HG03097 (cell line): ENCODE measurements around the gene ZNF100.
"Not testable (repeated sequence)": the region's sequence is repeated elsewhere in the genome, so short reads cannot be mapped to it uniquely, and the experiment has no call there.

ENCODE experiments used
- ATAC-seq: cut with Tn5 transposase; IDR thresholded peaks from one replicate; pipeline ENCODE4 v1.9.1; 2021; ENCODE audit not compliant: unreplicated experiment, low FRiP score

ZNF100 gene

DNA sequence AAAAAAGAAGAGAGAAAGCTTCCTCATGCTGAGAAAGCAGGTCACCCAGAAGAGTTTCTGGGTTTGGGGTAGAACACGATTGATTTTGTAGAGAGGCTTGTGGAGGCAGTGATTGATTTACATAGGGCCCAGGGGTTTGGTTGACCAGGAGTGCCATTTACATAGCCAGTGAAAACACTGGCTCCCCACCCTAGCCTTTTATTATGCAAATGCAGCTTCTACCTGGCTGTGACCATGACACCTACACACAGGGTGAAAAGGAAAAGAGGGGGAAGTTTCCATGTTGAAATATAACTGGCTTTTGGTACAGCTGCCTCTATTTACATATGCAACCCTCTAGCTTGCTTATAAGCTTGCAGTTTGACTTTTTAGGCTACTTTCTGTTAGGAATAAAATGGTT lies 62.0 kb downstream of the ZNF100 start:
- ATAC-seq: no peak

DNA sequence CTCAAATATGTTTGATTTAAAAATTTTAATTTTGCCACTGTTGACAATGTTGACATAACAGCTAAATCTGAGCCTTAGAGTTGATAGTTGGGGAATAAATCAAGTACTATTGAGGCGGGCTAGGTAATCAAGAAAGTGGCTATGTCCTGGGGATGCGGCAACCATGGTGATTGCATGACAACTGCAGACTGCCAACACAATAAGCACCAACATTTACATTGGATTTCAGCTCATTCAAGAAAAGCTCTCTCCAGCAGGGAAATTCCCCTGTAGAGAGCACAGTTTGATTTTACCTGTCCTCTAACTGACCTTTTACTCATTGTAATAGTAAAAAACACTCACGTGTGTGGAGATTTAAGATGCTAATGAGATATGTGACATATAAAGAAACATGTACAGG lies 63.1 kb downstream of the ZNF100 start:
- ATAC-seq: no peak

DNA sequence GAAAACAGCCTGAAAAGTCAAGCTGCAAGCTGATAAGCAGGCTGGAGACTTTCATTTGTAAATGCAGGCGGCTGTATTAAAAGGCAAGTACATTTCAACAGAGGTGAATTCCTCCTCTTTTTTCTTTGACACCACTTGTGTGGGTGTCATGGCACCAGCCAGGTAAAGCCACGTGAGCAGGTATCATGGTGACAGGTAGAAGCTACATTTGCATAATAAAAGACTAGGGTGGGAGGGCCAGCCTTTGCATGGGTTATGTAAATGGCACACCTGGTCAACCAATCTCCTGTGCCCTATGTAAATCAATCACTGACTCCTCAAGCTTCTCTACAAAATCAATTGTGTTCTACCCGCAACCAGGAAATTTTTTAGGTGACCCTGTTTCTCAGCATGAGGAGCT lies 68.2 kb downstream of the ZNF100 start:
- no peak for ATAC-seq

DNA sequence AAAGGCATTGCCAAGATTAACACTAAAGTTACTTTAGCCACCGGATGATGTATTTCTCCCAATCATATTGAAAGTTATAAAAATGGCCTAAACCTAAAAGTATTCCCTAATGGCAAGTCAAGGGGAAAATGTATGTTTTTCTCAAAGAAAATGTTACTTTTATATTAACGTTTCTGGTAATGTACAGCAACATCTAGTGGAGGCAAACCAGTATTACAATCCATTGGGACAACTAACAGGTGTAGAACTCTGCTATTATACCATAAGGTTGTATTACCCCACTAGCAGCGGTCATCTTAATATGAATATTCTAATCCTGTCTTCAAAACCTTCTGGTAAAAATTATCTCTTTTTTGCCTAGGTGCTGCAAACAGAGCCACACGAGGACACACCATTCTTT lies 69.2 kb downstream of the ZNF100 start:
- ATAC-seq: no peak

DNA sequence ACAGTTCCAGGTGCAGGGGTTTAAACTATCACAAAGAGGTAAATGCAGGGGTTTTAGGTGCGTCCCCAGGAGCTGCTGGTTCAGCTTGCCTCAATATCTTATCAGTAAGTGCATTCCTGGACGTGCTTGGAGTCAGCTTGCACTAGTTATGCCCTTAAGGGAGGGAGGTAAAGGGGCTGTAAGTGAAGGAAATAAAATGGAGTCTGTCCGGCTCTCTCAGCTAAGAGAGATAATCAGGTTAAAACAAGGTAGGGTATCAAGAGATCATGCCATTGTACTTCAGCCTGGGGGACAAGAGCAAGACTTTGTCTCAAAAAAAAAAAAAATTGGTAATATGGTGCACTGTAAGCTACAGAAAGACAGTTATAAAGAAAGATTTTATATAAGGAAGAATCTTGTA lies 69.7 kb downstream of the ZNF100 start:
- no peak for ATAC-seq

DNA sequence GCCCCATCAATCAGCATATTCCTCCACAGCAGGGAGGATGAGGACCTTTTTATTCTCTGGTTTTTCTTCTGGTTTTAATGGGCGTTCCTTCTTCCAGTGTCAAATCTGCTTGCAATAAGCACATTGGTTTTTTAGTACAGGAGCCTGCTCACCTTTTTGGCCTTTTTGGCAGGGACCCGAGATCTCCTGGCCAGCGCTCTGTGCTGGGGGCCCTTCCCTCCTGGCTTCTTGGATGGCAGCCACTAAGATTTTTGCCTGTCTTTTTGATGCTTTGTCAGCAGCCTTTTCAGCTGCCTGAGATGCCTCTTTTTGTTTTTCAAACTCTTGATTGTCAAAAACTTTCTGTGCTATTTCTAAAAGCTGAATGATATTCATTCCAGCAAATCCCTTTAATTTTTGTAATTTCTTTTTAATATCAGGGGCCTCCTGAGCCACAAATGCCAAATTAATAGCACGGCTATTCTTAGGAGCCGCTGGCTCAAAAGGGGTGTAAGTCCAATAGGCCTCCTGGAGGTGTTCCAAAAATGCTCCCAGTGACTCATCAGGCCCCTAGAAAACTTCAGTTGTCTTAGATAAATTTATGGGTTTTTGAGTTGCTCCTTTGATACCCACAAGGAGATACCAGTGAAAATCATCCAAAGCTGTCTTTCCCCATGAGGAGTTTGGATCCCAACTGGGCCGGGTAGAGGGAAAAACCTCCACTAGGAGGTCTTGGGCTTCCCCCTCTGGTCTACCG lies 73.0 kb downstream of the ZNF100 start:
- ATAC-seq: no peak

DNA sequence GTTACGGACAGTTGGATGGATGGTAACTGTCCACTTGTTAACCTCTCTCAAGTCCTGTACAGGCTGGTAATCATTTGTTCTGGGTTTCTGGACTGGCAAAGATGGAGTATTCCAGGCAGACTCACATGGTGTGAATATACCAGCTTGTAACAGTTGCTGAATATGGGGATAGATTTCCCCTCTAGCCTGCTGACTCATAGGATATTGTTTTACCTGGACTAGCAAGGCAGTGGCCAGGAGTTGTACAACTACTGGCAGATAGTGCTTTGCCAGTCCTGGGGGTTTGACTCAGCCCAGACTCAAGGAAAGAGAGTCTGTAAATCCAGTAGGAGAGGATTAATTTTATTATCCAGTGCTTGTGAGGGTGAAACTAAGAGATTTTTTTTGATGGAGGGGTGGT lies 74.0 kb downstream of the ZNF100 start:
- no peak for ATAC-seq

DNA sequence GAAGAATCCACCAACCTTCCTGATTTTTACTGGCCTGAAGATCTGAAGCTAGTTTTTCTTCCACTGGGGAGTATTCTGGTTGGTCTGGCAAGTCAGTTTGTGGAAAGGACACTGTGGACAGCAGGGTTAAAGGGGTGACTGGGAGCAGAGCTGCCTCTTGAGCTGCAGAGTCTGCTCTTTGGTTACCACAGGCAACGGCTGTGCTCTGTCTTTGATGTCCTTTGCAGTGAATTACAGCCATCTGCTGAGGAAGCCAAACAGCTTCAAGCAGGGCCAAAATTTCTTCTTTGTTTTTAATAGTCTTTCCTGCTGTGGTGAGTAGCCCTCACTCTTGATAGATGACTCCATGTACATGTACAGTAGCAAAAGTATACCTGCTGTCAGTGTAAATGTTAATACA lies 75.7 kb downstream of the ZNF100 start:
- ATAC-seq: no peak

DNA sequence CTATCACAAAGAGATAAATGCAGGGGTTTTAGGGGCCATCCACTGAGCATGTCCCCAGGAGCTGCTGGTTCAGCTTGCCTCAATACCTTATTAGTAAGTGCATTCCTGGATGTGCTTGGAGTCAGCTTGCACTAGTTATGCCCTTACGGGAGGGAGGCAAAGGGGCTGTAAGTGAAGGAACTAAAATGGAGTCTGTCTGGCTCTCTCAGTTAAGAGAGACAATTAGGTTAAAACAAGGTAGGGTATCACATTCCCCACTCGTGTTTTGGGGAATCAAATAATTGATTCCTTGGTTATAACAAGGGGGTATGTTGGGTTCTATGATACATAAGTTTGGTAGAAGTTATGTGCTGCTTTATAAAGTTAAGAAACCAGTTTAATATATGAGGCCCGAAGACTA lies 78.9 kb downstream of the ZNF100 start:
- ATAC-seq: no peak

DNA sequence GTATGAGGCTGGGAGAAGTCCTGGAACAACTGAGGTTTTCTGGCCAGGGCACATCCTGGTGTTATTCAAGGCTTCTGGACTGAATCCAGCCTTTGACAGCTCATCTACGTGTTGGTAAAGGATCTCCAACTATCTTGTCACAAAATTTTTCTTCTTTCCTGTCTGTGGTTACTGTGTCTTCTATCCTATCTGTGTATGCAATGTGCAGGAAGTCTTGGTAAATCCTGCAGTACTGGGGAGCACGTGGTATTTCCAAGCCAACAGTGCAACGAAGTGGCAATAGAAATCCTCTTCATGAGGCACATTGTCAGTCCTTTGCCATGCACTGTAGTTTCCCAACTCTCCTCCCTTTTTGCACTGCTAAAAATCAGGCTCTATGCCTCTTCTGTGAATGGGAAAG lies 86.7 kb downstream of the ZNF100 start:
- ATAC-seq: no peak

DNA sequence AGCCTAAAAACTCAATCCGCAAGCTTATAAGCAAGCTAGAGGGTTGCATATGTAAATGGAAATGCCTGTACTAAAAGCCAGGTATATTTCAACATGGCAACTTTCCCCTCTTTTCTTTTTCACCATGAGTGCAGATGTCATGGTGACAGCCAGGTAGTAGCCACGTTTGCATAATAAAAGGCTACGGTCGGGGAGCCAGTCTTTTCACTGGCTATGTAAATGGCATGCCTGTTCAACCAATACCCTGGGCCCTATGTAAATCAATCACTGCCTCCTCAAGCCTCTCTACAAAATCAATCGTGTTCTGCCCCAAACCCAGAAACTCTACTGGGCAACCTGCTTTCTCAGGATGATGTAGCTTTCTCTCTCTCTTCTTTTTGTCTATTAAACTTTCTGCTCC lies 87.4 kb downstream of the ZNF100 start:
- ATAC-seq: no peak

DNA sequence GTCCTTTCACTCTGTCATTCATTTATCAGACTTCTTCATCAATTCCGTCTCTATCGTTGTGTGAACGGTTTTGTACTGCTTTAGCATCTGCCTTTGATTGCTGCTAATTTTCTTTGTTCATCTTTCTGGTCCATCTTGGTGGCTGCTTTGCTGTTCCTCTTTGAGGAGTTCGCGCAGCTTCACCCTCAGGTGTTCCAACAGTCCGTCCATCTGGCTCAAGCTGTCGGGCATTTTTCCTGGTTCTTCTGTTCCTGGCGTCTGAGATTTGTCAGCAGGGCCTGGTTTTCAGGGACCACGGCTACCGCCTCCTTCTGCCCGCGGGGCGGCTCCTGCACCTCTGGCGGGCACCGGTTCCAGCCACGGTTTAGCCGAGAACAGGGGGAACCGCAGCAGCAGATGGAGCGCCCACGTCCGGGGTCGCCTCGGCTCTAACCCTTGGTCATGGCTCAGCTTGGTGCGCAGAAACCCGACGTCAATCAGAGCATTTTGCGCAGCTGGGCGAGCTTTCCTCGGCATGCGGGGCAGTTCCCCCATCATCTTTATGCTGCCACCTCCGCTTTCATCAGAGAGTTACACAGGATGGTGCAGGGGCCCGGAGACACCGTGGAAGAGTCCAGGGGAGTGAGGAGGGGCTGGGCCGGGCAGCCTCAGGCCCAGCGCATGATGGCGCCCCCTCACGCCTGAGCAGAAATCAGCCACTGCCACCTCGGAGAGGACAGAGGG lies 89.5 kb downstream of the ZNF100 start:
- no peak for ATAC-seq

DNA sequence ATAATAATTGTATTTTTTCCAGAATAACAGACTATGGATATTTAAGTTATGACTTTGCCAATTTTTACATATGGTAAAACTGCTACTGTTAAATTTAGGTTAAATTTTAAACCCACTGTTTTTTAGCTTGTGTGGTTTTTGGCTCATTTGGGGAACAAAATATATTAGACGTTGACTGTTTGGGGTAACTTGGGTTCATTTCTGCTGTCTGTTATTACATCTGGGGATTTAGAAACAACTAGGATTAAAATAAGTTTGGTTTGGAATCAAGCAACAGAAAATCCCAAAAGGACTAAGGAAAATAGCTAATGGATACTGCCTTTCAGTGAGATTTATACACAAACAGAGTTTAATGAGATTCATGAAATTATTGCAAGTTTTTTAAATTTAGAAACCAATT lies 92.9 kb downstream of the ZNF100 start:
- no peak for ATAC-seq

DNA sequence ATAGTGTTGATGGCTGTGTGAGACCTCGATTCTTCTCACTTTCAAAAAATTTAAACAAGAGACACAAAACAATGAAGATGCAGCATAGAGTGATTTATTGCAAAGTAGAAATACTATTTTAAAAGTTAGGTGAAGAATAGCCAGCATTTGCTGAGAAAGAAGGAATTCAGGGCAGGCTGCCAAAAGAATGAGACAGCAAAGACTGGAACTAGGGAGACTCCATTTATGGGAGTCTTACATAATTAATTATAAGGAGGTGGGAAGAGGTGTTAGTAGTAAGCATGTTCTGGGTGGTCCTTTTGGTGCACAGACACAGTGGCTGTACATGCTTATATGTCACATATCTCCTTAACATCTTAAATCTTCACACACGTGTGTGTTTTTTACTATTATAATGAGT lies 93.9 kb downstream of the ZNF100 start:
- ATAC-seq: not testable (repeated sequence)
